Stomach (tissue), 9 donors: ENCODE measurements around the gene KLF16. TPM values are rescaled to one million over a fixed set of nuclear protein-coding genes. Genes with fewer than 3 reads are reported as not detected.

ENCODE experiments used
- DNase-seq, 2 donors: peaks; one replicate each; pipeline versions ENCODE4 v3.0.0 to v3.0.0-alpha.2; 2013 to 2019
- H3K27ac ChIP-seq, 5 donors: fragments of 200-600 bp in 4 of 5; sonication (generic) in 4 of 5; one replicate each; pipeline ENCODE4 v1.5.1; 2013 to 2019; ENCODE audit warnings: mild to moderate bottlenecking in 1 of 5, moderate library complexity in 1 of 5
- H3K27me3 ChIP-seq, 3 donors: fragments of 200-600 bp; sonication (generic); one replicate each; pipeline ENCODE4 v1.5.1; 2017 to 2019; ENCODE audit warnings: mixed run types in 1 of 3
- H3K36me3 ChIP-seq, 4 donors: fragments of 200-600 bp; sonication (generic); 1 replicate in 3 of 4; 2 replicates in 1 of 4; pipeline ENCODE4 v1.5.1; 2016 to 2019
- H3K4me1 ChIP-seq, 4 donors: fragments of 200-600 bp; sonication (generic); one replicate each; pipeline ENCODE4 v1.5.1; 2016 to 2019
- H3K4me3 ChIP-seq, 4 donors: fragments of 200-600 bp; sonication (generic) in 3 of 4; one replicate each; pipeline ENCODE4 v1.5.1; 2016 to 2019; ENCODE audit warnings: mild to moderate bottlenecking in 1 of 4
- H3K9me3 ChIP-seq, 4 donors: fragments of 200-600 bp; sonication (generic); one replicate each; pipeline ENCODE4 v1.5.1; 2016 to 2019
- EP300 ChIP-seq: sonication (generic); formaldehyde crosslinking; IDR thresholded peaks from one replicate; pipeline ENCODE4 v1.6.1; 2017; ENCODE audit warnings: antibody characterized with exemption
- POLR2A ChIP-seq, 4 donors: fragments of 450-650 bp; IDR thresholded peaks; one replicate each; pipeline ENCODE4 v1.6.1; 2016; ENCODE audit warnings: antibody characterized with exemption in 4 of 4, control low read depth in 2 of 4, mild to moderate bottlenecking in 1 of 4, moderate library complexity in 1 of 4
- POLR2AphosphoS5 ChIP-seq, 3 donors: sonication (generic); formaldehyde crosslinking; IDR thresholded peaks; one replicate each; pipeline ENCODE4 v1.6.1; 2016; ENCODE audit warnings: antibody characterized with exemption in 3 of 3
- WGBS, 5 donors: extraction: QIAGEN DNeasy Blood & Tissue Kit in 3 of 5; methylation state at CpG; one replicate each; pipeline versions ENCODE4 v1.1.5 to v1.1.7; 2013 to 2018; 5-methylcytosine and 5-hydroxymethylcytosine counted together
- intact Hi-C: fragments of 100-400 bp; cut with DNase I; formaldehyde crosslinking; loops from one replicate; pipeline ENCODE4 v1.15.1; 2023; ENCODE audit warnings: low total_unique reads
- polyA plus RNA-seq, 3 donors: library from polyadenylated mRNA; stranded (reverse); fragments of 200-250 nt; gene quantifications; one replicate each; pipeline ENCODE4 v1.2.3, GENCODE V29; 2013
- total RNA-seq, 5 donors: library from RNA; depleted of rRNA; stranded (reverse); fragments of >200 nt; gene quantifications; one replicate each; pipeline versions ENCODE4 v1.1.0 to v1.2.3, GENCODE V29; 2014 to 2016
- TF ChIP-seq, protein P1 (sequence below), 7 experiments: fragments of 450-650 bp in 4 of 7; fragments of 200-600 bp in 3 of 7; sonication (generic) in 3 of 7; IDR thresholded peaks; one replicate each; pipeline ENCODE4 v1.5.1; 2016 to 2019; ENCODE audit warnings: antibody characterized with exemption in 7 of 7, control low read depth in 2 of 7, mild to moderate bottlenecking in 1 of 7
- donor health status: healthy with polysubstance abuse.
- donor health status: Bipolar disorder and iron deficiency.
- donor health status: healthy.

KLF16 gene
- total and polyA plus RNA-seq, 8 donors, result 3.5 to 31.9 (median 7.6) TPM; not detected in 1

DNA sequence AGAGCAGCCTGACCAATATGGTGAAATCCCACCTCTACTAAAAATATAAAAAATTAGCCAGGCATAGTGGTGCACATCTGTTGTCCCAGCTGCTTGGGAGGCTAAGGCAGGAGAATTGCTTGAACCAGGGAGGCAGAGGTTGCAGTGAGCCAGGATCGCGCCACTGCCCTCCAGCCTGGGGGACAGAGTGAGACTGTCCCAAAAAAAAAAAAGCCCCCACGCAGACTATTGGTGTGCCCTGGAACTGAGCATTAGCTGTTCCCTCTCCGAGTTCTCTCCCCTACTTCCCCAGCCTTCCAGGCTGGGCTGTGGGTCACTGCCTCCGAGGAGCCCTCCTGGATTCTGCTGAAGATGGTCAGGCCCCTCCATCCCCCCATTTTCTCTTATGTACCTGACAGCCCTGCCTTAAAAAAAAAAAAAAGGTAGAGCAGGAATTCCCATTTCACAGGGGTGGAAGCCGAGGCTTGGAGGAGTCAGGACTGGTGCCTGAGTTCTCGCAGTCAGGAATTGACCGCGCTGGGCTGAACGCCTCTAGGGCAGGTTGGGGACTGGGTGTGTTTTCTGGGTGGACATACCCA lies 43.7 kb upstream of the KLF16 start:
- Histone ChIP-seq H3K4me3 (peak overlapping the region in 1 of 4 donors; percentile 43), H3K27me3 (no peaks in the 10 kb centered on the region), H3K9me3 (no peaks in the 10 kb centered on the region), H3K36me3 (peaks cover under 1 to 10% (median 4%) of the 10 kb centered on the region in 4 donors), H3K27ac (peak overlapping the region; percentile 78 to 94 (median 90)), H3K4me1 (peaks cover 38 to 72% (median 64%) of the 10 kb centered on the region in 4 donors)
- 67 to 87% (median 82%) methylated on average over 5 to 10 of the region's 10 CpGs for WGBS, 5 donors
- TF ChIP-seq, protein P1, sequence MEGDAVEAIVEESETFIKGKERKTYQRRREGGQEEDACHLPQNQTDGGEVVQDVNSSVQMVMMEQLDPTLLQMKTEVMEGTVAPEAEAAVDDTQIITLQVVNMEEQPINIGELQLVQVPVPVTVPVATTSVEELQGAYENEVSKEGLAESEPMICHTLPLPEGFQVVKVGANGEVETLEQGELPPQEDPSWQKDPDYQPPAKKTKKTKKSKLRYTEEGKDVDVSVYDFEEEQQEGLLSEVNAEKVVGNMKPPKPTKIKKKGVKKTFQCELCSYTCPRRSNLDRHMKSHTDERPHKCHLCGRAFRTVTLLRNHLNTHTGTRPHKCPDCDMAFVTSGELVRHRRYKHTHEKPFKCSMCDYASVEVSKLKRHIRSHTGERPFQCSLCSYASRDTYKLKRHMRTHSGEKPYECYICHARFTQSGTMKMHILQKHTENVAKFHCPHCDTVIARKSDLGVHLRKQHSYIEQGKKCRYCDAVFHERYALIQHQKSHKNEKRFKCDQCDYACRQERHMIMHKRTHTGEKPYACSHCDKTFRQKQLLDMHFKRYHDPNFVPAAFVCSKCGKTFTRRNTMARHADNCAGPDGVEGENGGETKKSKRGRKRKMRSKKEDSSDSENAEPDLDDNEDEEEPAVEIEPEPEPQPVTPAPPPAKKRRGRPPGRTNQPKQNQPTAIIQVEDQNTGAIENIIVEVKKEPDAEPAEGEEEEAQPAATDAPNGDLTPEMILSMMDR (IDR thresholded peaks at IDR 0.05), result no peak
- TF ChIP-seq EP300, result no peak
- no peak for TF ChIP-seq POLR2AphosphoS5 (IDR thresholded peaks at IDR 0.05)
- no peak for TF ChIP-seq POLR2A (IDR thresholded peaks at IDR 0.05)
- no peak for DNase-seq
- intact Hi-C loops, result no loop called here

DNA sequence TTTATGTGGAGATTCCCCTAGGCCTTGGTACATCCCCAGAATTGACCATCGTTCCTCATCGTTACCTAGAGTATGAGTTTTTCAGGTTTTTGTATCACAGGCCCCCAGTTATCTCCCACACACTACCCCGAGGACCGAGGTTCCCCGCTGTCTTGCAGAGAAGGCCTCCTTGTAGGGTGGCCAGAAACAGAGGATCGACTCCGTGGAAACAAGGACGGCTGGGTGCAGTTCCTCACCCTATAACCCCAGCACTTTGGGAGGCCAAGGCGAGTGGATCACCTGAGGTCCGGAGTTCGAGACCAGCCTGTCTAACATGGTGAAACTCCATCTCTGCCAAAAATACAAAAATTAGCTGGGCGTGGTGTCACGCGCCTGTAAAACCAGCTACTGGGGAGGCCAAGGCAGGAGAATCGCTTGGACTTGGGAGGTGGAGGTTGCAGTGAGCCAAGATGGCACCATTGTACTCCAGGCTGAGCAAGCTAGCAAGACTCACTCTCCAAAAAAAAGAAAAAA lies 42.5 kb upstream of the KLF16 start:
- intact Hi-C loops, result no loop called here
- Histone ChIP-seq H3K27ac (peak overlapping the region; percentile 78 to 94 (median 93)), H3K4me1 (peaks cover 38 to 62% (median 55%) of the 10 kb centered on the region in 4 donors), H3K9me3 (no peaks in the 10 kb centered on the region), H3K4me3 (peak overlapping the region; percentile 63 to 77 (median 65)), H3K36me3 (peaks cover 0 to 7% (median 0%) of the 10 kb centered on the region in 4 donors), H3K27me3 (no peaks in the 10 kb centered on the region)
- TF ChIP-seq, protein P1 (IDR thresholded peaks at IDR 0.05), result no peak
- TF ChIP-seq EP300 (no peak), POLR2AphosphoS5 (IDR thresholded peaks at IDR 0.05) (no peak), POLR2A (IDR thresholded peaks at IDR 0.05) (no peak)
- 71 to 78% (median 71%) methylated on average over 15 of the region's 15 CpGs for WGBS, 5 donors
- no peak for DNase-seq

DNA sequence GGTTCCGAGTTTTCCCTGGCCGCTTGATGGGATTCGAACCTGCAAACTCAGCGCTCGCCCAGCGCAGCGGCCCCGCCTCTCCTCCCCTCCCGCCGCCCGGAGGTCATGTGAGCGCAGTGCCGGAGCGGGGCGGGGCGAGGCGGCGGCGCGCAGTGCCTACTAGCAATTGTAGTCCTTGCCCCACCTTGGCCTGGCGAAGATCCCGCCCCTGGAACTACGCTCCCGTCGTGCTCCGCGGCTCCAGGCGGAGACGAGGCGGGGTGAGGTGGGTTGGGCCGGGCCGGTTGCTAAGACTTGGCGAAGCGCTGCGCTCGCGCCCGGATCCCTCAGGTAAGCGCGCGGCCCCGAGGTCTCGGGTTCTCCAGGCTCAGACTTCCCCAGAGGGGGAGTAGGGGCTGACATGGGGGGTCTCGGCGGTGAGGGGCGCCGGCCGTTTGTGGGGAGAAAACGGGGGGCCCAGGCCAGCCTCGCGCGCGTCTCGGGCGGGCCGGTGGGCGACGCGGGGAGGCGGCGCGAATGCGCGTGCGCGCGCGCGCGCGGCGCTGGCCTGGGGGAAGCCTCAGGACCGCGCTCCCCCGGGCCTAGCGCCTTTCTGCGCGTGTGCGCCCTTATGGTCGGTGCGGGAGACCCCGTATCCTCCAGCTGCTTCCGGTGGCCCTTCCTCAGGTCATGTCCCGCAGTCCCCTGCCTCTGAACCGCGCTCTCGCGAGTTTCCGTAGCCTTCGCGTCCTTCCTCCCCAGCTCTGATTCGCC lies 41.9 kb upstream of the KLF16 start, which contains the start of the genes ADAT3 and SCAMP4:
TSS of gene ADAT3 (plus strand) at position 290 of the 753 bp plus-strand sequence. CDS start 6,649 bp downstream, outside the sequence.
TSS of gene SCAMP4 (plus strand) at position 290 of the 753 bp plus-strand sequence. CDS start 9,621 bp downstream, outside the sequence.
- peak in 1 of 4 donors; percentile 38 for TF ChIP-seq POLR2A (IDR thresholded peaks at IDR 0.05)
- no peak for TF ChIP-seq EP300
- peak; percentile 77 to 95 (median 84) for TF ChIP-seq POLR2AphosphoS5 (IDR thresholded peaks at IDR 0.05)
- TF ChIP-seq, protein P1 (IDR thresholded peaks at IDR 0.05), result no peak
- H3K27me3 ChIP-seq, result no peaks in the 10 kb centered on the region
- intact Hi-C loops, result no loop called here
- H3K4me3 ChIP-seq, result peak within 1 kb of the TSS; percentile 63 to 77 (median 65)
- WGBS, 5 donors, result 0 to 1% (median 1%) methylated on average over 39 to 92 of the region's 92 CpGs
- peaks cover 0 to 7% (median 0%) of the 10 kb centered on the region in 4 donors for H3K36me3 ChIP-seq
- peaks cover 38 to 61% (median 54%) of the 10 kb centered on the region in 4 donors for H3K4me1 ChIP-seq
- H3K27ac ChIP-seq, result peak within 1 kb of the TSS; percentile 78 to 94 (median 93)
- DNase-seq, result peak; percentile 99 to 100
- no peaks in the 10 kb centered on the region for H3K9me3 ChIP-seq

DNA sequence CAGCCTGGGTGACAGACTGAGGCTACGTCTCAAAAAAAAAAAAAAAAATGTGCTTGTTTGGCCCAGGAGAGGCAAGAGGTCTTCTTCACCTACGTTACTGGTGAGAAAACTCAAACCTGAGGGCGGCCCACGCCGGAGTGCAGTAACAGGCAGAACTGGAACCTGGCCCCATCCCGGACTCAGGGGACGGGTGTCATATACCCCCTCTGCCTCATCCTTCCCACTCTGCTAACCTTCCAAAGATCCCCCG lies 41.4 kb upstream of the KLF16 start:
- Histone ChIP-seq H3K4me3 (peak overlapping the region in 3 of 4 donors; percentile 63 to 77 (median 67)), H3K36me3 (peaks cover 0 to 7% (median 0%) of the 10 kb centered on the region in 4 donors), H3K27ac (peak overlapping the region; percentile 36 to 94 (median 84)), H3K9me3 (no peaks in the 10 kb centered on the region), H3K4me1 (peaks cover 35 to 56% (median 49%) of the 10 kb centered on the region in 4 donors), H3K27me3 (no peaks in the 10 kb centered on the region)
- intact Hi-C loops, result no loop called here
- TF ChIP-seq EP300 (no peak), POLR2A (IDR thresholded peaks at IDR 0.05) (no peak), POLR2AphosphoS5 (IDR thresholded peaks at IDR 0.05) (no peak)
- TF ChIP-seq, protein P1 (IDR thresholded peaks at IDR 0.05), result no peak
- no peak for DNase-seq
- WGBS, 5 donors, result 33 to 41% (median 36%) methylated on average over 8 of the region's 8 CpGs
